OCI-LY7 (cell line): ENCODE data around the gene SPATA22. TPM values are rescaled to one million over a fixed set of nuclear protein-coding genes. Genes with fewer than 3 reads are reported as not detected.

Experiments
- BruUV-seq: library from RNA; stranded (reverse); fragments of 400-500 nt; replicated peaks from 2 replicates; lab custom pipeline; 2021; lab: Mats Ljungman, UMichigan
- CTCF ChIA-PET: fragments of 300-600 bp; sonication (Branson Sonifier 250); formaldehyde crosslinking; loops from one replicate; lab custom pipeline; 2022; ENCODE audit warnings: antibody characterized with exemption; ENCODE audit not compliant: unreplicated experiment; lab: Charles Lee
- POLR2A ChIA-PET: fragments of 300-600 bp; sonication (Branson Sonifier 250); formaldehyde crosslinking; loops from one replicate; lab custom pipeline; 2022; ENCODE audit warnings: antibody characterized with exemption; lab: Charles Lee
- DNase-seq: peaks from one replicate; pipeline ENCODE4 v3.0.0-alpha.2; 2015; ENCODE audit warnings: low spot score
- H2AFZ ChIP-seq: fragments of 200-600 bp; sonication (generic), shearing (Covaris generic); 2 replicates; pipeline ENCODE4 v1.6.1; 2014; ENCODE audit warnings: mild to moderate bottlenecking, antibody characterized with exemption, low read length, moderate library complexity
- H3K27ac ChIP-seq: fragments of 200-600 bp; sonication (generic); 2 replicates; pipeline ENCODE4 v1.5.1; 2014; ENCODE audit warnings: mixed run types, low read depth, mild to moderate bottlenecking, moderate library complexity, low read length, inconsistent platforms; ENCODE audit not compliant: poor library complexity, severe bottlenecking
- H3K36me3 ChIP-seq: fragments of 200-600 bp; sonication (generic); 2 replicates; pipeline ENCODE4 v1.6.1; 2014; ENCODE audit warnings: mild to moderate bottlenecking, antibody characterized with exemption, low read length, moderate library complexity, mixed read lengths; ENCODE audit not compliant: insufficient read depth
- H3K4me1 ChIP-seq: fragments of 200-600 bp; sonication (generic); 2 replicates; pipeline ENCODE4 v1.5.1; 2014; ENCODE audit warnings: mild to moderate bottlenecking, low read length; ENCODE audit not compliant: insufficient read depth, poor library complexity, severe bottlenecking
- H3K4me2 ChIP-seq: fragments of 200-600 bp; sonication (generic); 2 replicates; pipeline ENCODE4 v1.6.1; 2014; ENCODE audit warnings: mild to moderate bottlenecking, low read length
- H3K4me3 ChIP-seq: fragments of 200-600 bp; sonication (generic); 2 replicates; pipeline ENCODE4 v1.5.1; 2014; ENCODE audit warnings: mild to moderate bottlenecking, low read depth, low read length; ENCODE audit not compliant: poor library complexity, severe bottlenecking
- H3K79me2 ChIP-seq: fragments of 200-600 bp; sonication (generic); 2 replicates; pipeline ENCODE4 v1.6.1; 2016; ENCODE audit warnings: low read depth, mild to moderate bottlenecking, low read length, moderate library complexity, mixed read lengths; ENCODE audit not compliant: insufficient read depth
- H3K9me2 ChIP-seq: fragments of 200-600 bp; sonication (generic); 2 replicates; pipeline ENCODE4 v1.6.1; 2016; ENCODE audit warnings: mild to moderate bottlenecking, low read length, mixed read lengths; ENCODE audit not compliant: insufficient read depth
- H3K9me3 ChIP-seq: fragments of 200-600 bp; sonication (generic); 2 replicates; pipeline ENCODE4 v1.6.1; 2014; ENCODE audit warnings: mild to moderate bottlenecking, mixed run types, low read length, mixed read lengths
- H4K20me1 ChIP-seq: fragments of 200-600 bp; sonication (generic); 2 replicates; pipeline ENCODE4 v1.6.1; 2014; ENCODE audit warnings: mild to moderate bottlenecking, antibody characterized with exemption, low read length, moderate library complexity, mixed read lengths; ENCODE audit not compliant: insufficient read depth
- CTCF ChIP-seq: fragments of 200-600 bp; sonication (generic); conservative IDR thresholded peaks from 2 replicates; pipeline ENCODE4 v1.5.1; 2014; ENCODE audit warnings: mild to moderate bottlenecking, antibody characterized with exemption, low read length, moderate library complexity, mixed read lengths
- EZH2phosphoT487 ChIP-seq: fragments of 200-600 bp; sonication (generic); IDR thresholded peaks from 2 replicates; pipeline ENCODE4 v1.6.1; 2018; ENCODE audit warnings: low read depth, borderline replicate concordance, mild to moderate bottlenecking, mixed run types, antibody characterized with exemption, low read length, moderate library complexity, mixed read lengths
- intact Hi-C: fragments of 100-400 bp; cut with micrococcal nuclease; formaldehyde crosslinking; loops from one replicate; pipeline ENCODE4 v1.10.0; 2022; ENCODE audit not compliant: unreplicated experiment
- total RNA-seq, 2 experiments: library from RNA; depleted of rRNA in 1 of 2; stranded (reverse); fragments of >200 nt in 1 of 2; shearing (Covaris generic) in 1 of 2; gene quantifications; 2 replicates each; pipeline ENCODE4 v1.2.3, GENCODE V29; 2014 to 2022

Gene SPATA22
- total RNA-seq, 2 experiments from 2014 or later: not detected

GRCh38 chr17:3507071-3507470 is 35.5 kb upstream of the SPATA22 start:
- no peaks in the 10 kb centered on the region for H4K20me1 ChIP-seq
- no peaks in the 10 kb centered on the region for H3K4me1 ChIP-seq
- no peaks in the 10 kb centered on the region for H3K9me2 ChIP-seq
- H3K79me2 ChIP-seq: no peaks in the 10 kb centered on the region
- CTCF ChIA-PET: no interaction called here
- no peak overlapping the region for H3K4me3 ChIP-seq
- H2AFZ ChIP-seq: no peak overlapping the region
- DNase-seq: no peak
- H3K4me2 ChIP-seq: no peak overlapping the region
- no peaks in the 10 kb centered on the region for H3K36me3 ChIP-seq
- BruUV-seq: no TSS peak
- H3K9me3 ChIP-seq: no peaks in the 10 kb centered on the region
- intact Hi-C loops: no loop called here
- no peak overlapping the region for H3K27ac ChIP-seq
- POLR2A ChIA-PET: no interaction called here
- TF ChIP-seq CTCF (no peak), EZH2phosphoT487 (no peak)

DNA sequence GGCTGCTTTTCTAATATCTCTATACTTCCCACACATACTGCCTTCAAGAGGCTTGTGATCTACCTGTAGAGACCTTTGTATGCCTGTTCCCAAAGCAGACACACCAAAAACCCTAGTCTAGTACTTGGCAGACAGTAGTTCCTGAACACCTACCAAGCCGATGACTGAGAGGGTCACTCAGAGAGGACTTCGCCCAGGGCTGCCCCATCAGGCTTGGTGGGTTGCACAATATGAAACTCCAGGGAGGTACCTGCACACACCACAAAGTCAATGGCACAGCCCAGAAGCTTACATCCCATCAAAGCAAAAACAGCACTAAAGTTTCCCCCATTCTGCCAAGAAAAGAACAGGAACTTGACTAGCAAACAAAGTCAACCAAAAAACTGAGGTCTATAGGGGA is 34.4 kb upstream of the SPATA22 start:
- no peaks in the 10 kb centered on the region for H3K9me3 ChIP-seq
- no TSS peak for BruUV-seq
- POLR2A ChIA-PET: interaction anchor here (0.6 kb wide), 1 partner anchor 381 kb away, joined by 4 read pairs; no protein-coding TSS in a partner anchor
- no peaks in the 10 kb centered on the region for H3K4me1 ChIP-seq
- intact Hi-C loops: no loop called here
- no peak overlapping the region for H2AFZ ChIP-seq
- no peak overlapping the region for H3K27ac ChIP-seq
- H3K36me3 ChIP-seq: no peaks in the 10 kb centered on the region
- no peak overlapping the region for H3K4me2 ChIP-seq
- CTCF ChIA-PET: no interaction called here
- H3K4me3 ChIP-seq: no peak overlapping the region
- DNase-seq: no peak
- H3K9me2 ChIP-seq: no peaks in the 10 kb centered on the region
- TF ChIP-seq CTCF: no peak
- TF ChIP-seq EZH2phosphoT487: no peak
- no peaks in the 10 kb centered on the region for H3K79me2 ChIP-seq
- H4K20me1 ChIP-seq: no peaks in the 10 kb centered on the region

DNA sequence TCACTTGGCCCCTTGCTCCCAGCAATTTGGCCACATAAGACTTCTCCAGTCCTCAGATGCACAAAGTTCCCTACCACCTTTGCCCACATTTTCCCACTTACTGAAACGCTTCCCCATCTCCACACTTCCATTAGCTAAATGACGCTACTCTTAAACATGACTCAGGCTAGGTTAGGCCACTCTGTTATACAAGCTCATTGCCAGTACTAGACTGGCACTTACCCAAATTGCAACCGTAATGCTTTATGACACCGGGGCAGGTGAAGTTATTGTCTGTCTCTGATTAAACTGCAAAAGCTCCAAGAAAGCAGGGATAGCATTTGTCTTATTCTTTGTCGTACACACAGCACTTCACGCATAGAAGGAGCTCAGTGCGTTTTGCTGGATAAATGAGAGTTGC is 33.4 kb upstream of the SPATA22 start:
- POLR2A ChIA-PET: interaction anchor here (0.6 to 0.7 kb wide), 2 partner anchors 12 to 47 kb away, joined by 3 to 4 read pairs; no protein-coding TSS in a partner anchor
- DNase-seq: no peak
- CTCF ChIA-PET: no interaction called here
- no peak overlapping the region for H2AFZ ChIP-seq
- intact Hi-C loops: no loop called here
- no peak overlapping the region for H3K4me3 ChIP-seq
- no peaks in the 10 kb centered on the region for H3K9me3 ChIP-seq
- TF ChIP-seq CTCF: no peak
- TF ChIP-seq EZH2phosphoT487: no peak
- H3K4me1 ChIP-seq: no peaks in the 10 kb centered on the region
- no peaks in the 10 kb centered on the region for H3K79me2 ChIP-seq
- H4K20me1 ChIP-seq: no peaks in the 10 kb centered on the region
- BruUV-seq: no TSS peak
- no peak overlapping the region for H3K4me2 ChIP-seq
- H3K9me2 ChIP-seq: no peaks in the 10 kb centered on the region
- no peaks in the 10 kb centered on the region for H3K36me3 ChIP-seq
- H3K27ac ChIP-seq: no peak overlapping the region
